ENCODE data around the gene SPINK7. TPM values are rescaled to one million over a fixed set of nuclear protein-coding genes. Genes with fewer than 3 reads are reported as not detected.

The SPINK7 gene
- polyA plus RNA-seq, 1 donor: 0.23 TPM

GRCh38 chr5:148343603-148344487, 31.6 kb downstream of the SPINK7 start:
- no peak for DNase-seq (ENCODE audit: low read depth)

- DNase-seq (ENCODE audit: low read depth): no peak
Observed at GRCh38 chr5:148347706-148348105, 35.5 kb downstream of the SPINK7 start.

- no peak for DNase-seq (ENCODE audit: low read depth)
Observed at GRCh38 chr5:148352696-148353095, 40.5 kb downstream of the SPINK7 start.

GRCh38 chr5:148353634-148354033, 41.4 kb downstream of the SPINK7 start:
- no peak for DNase-seq (ENCODE audit: low read depth)

- no peak for DNase-seq (ENCODE audit: low read depth)
Observed at GRCh38 chr5:148364343-148364742, 52.1 kb downstream of the SPINK7 start.

Other genes with a start within 250 kb of the SPINK7 start
- not detected for gene SPINK5, start 248.4 kb upstream of the SPINK7 start, polyA plus RNA-seq (ENCODE audit: insufficient read length)
- gene SPINK14, start 143.9 kb upstream of the SPINK7 start, polyA plus RNA-seq (ENCODE audit: insufficient read length): not detected
- not detected for gene SPINK6, start 109.4 kb upstream of the SPINK7 start, polyA plus RNA-seq (ENCODE audit: insufficient read length)
- not detected for gene MARCOL, start 73.9 kb upstream of the SPINK7 start, polyA plus RNA-seq (ENCODE audit: insufficient read length)
- gene SPINK13, start 43.6 kb upstream of the SPINK7 start, polyA plus RNA-seq (ENCODE audit: insufficient read length): 0.33 TPM
- gene SPINK9, start 23.1 kb downstream of the SPINK7 start, polyA plus RNA-seq (ENCODE audit: insufficient read length): not detected
- gene FBXO38, start 71.5 kb downstream of the SPINK7 start, polyA plus RNA-seq (ENCODE audit: insufficient read length): 26.4 TPM

Measured in forelimb muscle (tissue), 1 donor.